Embryonic facial prominence (tissue), 1 donor: ENCODE data around the gene USP6NL.
"Not testable (repeated sequence)": the region's sequence is repeated elsewhere in the genome, so short reads cannot be mapped to it uniquely, and the experiment has no call there.

Source experiments
- DNase-seq: peaks from one replicate; pipeline ENCODE4 v3.0.0-alpha.2; 2016; ENCODE audit errors: extremely low spot score

USP6NL gene

DNA sequence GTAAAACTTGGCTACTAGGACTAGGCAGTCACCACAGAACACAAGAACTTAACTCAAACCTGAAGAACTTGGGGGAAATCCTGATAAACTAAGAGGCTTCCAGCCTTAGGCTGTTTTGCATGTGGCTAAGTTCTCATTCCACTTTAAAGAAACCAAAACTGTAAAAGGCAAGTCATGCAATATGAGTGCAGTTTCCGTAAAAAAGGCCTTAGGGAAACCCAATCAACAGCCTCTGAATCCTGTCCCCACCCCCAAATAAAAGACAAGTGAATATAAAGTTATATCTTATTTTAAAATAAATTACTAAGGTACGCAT, 95.1 kb downstream of the USP6NL start:
- DNase-seq: no peak

DNA sequence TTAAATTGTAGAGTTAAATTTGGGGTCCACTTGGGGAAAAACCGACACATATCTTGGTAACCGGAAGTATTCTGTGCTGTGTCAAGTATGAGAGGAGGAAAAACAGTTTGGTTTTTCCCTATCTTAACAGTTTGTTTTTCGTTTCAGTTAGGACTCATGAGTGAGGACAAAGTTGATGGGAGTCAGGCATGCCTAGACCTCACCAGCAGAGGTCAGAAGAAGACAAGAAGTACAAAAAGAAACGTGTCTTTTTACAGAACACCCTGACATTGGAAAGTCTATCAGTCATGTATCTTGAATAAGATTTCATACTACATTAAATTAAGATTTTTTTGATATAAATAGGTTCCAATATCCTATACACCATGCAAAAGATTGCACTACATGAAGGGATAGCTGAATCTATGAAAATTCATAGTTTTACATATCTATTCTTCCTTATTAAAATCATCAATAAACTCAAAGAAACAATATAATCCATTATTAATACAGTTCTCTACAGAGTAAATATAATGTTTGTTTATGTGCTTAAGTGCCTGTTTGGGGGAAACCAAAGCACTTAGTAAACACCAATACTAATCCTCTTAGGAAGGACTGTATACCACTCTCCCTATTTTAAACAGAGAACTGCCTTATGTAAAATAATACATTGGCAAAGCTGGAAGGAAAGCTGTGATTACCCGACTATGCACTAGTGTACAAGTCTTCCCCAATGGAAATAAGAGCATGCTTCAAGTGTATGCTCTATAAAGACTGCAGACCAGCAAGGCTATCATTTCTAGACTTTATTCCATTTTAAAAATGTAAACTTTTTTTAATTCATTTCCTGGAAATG, 95.6 kb downstream of the USP6NL start:
- DNase-seq: peak; percentile 31

DNA sequence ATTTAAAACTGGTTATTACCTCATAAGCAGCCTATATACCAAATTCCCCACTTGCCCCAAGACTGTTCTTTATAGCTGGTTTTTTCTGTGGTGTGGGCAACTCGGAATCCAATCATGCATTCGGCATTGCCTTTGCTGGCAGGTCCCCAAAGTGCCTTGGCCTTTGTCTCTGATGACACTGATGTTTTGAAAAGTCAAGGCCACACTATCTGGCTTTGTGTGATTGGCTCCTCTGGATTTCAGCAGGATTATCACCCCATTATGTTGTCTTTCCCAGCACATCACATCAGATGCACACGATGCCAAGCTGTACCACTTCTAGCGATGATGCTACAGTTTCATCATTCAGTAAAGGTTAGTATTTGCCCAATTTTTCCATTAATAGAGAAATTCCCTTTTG, 97.7 kb downstream of the USP6NL start:
- DNase-seq: no peak

DNA sequence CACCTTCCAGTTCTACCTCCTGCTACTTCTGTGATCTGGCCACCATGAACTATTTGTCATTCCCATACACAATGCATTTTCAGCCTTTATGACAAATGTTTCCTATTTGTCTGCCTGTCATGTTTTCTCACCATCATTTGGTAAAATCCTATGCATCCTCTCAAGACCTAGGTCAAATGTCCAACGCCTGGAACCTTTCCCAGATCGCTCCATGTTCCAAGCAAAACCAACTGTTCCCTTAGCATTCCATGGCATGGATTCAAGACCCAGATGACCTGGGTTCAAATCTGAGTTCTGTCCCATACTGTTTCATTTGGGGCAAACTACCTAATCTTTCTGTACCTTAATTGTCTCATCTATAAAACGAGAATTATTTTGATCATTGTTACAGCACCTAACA, 98.9 kb downstream of the USP6NL start:
- no peak for DNase-seq

DNA sequence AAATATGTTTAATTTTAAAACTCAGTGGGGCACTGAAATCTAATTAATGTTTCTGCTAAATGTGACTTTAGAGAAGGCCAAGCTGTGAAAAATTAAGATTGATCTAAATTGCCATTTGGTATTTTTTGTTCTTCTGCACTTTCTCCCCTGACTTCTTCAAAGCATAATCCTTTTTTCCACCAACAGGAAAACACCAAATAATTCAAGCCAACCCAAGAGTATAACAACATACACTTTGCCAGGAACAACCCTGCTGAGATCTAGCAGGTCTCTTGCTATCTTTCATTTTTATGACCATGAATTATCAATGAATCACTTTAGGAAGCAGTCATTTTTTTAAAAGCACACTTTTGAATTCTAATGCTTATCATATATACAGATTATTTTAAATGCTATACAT, 100.1 kb downstream of the USP6NL start:
- no peak for DNase-seq

DNA sequence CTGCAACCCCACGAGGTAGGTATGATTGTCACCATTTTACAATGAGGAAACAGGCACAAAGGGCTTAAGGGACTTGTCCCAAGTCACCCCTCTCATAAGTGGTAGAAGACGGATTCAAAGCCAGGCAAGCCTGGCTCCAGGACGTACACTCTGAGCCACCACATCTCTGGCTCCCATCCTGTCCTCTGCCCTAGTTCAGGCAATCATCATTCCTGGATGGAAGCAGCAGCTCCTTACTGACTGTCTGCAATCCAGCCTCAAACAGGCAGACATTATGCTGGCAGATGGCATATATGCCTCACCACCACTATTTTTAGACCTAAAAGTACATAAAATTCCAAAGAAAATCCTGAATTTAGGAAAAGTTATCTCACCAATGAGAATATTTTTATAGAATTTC, 100.7 kb downstream of the USP6NL start:
- no peak for DNase-seq

DNA sequence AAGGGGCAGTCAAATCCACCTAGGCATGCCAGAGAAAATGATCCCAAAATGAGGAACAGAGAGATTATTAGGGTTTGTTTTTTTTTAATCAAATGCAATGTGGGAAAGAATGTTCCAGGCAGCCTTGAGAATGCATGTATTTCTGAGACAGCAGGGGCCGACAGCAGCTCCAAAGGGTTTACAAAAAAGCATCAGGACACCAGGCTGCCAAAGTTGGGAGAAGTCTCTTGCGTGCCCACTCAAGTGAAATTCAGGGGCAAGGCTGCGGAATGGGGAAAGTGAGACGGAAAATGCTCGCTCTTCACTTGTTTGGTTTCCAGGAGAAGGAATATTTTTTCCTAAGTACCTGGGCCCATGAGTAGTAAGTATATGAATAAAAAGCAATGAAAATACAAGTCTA, 101.2 kb downstream of the USP6NL start:
- DNase-seq: no peak

DNA sequence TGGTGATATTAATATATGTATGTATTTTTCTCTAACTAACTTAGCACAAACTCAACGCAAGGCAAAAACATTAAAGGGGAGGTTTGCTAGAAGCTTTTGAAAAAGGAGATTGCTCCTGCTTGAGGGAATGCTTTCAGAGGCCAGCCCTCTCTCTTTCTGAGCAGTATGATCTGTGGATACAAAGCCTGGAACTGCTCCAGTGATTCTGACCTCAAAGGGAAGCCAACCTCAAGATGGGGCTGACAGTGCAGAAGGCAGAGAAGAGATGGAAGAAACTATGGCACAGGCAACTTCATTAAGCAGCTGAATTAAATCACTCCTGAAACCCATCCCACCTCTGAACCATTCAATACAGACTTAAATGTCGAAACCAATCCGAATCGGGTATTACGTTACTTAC, 102.4 kb downstream of the USP6NL start:
- no peak for DNase-seq

DNA sequence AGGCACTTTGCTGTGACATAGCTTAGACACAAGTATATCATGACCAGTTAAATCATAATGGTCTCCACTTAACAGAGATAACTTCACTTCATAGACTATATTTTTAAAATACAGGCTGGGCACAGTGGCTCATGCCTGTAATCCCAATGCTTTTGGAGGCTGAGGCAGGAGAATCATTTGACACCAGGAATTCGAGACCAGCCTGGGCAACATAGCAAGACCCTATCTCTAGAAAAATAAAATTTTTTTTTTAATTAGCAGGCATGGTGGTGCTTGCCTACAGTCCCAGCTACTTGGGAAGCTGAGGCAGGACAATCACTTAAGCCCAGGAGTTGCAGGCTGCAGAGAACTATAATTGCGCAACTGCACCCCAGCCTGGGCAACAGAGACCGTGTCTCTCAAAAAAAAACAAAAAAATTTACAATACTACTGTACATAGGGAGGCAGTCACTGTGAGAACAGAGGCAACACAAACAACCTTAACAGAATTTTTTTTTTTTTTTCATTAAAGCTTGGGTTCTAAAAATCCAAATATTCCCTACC, 105.1 kb downstream of the USP6NL start:
- no peak for DNase-seq

DNA sequence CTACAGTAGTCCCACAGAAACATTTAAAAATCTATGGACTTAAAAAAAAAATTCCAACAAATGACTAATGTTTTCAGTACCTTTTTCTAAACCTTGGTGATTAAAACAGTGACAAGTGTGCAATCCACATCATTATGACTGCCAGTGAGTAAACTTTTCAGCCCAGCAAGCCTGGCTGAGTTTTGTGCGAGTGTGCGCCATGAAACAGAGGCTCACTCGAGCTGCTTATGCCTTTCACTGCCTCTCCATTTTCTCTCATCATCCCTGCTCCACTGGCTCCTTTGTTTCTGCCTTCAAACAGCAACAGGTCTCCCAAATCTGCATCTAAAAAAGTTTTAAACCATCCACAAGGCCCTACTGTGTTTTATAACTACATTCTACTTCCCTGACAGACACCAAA, 105.8 kb downstream of the USP6NL start:
- no peak for DNase-seq

DNA sequence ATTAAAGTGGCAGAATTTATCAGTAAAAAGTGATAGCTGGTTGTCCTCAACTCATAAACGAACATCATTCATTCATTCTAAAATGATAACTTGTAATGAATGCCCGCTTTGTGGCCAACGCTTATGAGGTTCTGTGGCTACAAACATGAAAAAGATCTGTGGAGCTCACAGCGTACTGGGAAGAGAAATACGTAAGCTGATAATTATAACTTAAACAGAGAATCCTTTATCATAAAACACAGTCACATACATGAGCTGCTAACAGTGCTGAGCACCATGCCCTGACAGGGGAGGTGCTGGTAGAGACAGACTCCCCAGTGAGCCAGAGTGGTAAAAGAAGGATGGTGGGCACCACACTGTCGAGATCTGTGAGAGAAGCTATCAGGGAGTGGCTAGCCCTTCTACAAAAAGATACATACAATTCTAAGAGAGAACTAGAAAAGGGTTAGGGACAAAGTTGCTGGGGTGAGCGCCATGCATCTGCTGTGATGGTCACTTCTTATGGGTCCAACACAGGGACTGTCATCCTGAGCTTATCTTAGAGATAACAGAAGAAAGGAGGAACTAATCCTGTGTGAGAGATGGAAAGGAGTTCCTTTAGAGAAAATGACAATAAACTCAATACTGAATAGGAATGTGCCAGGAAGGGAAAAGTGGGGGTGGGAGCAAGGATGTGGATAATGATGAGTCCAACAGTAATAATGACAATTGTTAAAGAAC, 106.7 kb downstream of the USP6NL start:
- DNase-seq: no peak

DNA sequence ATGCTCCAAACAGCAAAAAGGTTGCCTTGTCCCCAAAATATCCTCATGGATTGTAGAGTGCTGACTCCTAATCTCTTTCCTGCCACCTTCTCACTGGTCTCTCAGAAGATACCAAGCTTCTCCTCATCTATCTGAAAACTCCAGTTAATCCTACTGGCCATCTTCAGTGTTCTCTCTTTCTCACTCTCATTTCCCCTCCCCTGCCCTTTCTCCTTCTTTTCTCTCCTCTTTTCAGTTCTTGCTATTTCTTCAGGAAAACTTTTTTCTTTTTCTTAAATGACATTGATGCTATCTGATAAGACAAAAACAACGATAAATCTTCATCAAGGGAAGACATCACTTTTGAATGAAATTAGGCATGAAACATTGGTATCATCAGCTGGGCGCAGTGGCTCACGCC, 109.8 kb downstream of the USP6NL start:
- no peak for DNase-seq

DNA sequence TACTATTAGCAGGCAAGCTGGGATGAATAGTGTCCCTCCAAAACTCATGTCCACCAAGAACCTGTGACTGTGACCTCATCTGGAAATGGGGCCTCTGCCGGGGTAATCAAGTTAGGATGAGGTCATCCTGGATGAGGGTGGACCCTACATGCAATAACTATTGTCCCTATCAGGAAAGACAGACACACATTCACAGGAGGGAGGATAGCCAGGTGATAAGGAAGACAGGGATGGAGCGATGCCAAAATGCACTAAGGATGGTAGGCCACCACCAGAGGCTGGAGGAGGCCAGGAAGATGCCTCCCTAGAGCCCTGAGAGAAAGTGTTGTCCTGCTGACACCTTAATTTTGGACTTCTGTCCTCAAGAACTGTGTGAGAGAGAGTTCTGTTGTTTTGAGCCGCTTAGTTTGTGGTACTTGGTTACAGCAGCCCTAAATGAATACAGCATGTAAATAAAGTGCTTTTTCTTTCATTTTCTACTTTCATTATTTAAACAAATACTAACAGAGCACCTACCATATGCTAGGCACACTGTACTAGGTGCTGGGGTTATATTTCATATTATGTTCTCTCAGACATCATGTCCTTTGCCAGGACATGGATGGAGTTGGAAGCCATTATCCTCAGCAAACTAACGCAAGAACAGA, 111.9 kb downstream of the USP6NL start:
- no peak for DNase-seq

DNA sequence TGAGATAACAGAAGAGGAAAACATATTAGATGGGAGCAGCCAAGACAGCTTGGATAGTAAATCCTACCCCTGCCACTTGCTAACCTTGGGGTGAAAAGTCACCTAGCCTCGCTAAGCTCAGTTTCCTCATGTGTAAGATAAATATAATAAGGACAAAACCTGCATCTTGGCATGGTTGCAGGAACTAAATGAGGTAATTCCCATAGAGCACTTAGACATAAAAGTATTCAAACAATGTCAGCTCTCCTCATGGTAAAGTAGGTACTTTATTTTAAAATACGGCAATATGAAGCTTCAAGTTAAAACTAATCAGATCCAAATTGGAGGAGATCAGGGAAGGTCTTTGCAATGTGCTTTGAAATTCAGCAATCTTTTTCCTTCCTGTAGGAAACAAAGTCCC, 113.1 kb downstream of the USP6NL start:
- no peak for DNase-seq

DNA sequence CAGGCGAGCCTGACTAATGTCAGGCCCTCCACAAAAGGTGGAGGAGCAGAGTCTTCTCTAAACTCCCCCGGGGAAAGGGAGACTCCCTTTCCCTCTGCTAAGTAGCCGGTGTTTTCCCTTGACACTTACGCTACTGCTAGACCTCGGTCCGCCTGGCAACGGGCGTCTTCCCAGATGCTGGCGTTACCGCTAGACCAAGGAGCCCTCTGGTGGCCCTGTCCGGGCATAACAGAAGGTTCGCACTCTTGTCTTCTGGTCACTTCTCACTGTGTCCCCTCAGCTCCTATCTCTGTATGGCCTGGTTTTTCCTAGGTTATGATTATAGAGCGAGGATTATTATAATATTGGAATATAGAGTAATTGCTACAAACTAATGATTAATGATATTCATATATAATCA, 116.5 kb downstream of the USP6NL start:
- not testable (repeated sequence) for DNase-seq

DNA sequence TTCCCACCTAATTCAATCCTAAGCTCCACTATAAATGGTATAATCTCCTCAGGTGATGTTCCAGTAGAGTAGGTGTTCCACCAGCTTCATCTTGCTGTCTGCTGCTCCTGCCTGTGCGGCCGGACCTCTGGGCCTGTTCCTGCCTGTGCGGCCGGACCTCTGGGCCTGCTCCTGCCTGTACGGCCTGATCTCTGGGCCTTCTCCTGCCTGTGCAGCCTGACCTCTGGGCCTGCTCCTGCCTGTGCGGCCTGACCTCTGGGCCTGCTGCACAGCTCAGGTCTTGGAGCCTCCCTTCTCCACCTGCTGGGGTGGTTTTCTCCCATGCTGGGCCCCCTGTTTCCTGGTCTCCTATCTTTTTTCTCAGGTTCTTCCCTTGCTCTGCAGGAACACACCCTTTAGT, 117.8 kb downstream of the USP6NL start:
- DNase-seq: no peak

DNA sequence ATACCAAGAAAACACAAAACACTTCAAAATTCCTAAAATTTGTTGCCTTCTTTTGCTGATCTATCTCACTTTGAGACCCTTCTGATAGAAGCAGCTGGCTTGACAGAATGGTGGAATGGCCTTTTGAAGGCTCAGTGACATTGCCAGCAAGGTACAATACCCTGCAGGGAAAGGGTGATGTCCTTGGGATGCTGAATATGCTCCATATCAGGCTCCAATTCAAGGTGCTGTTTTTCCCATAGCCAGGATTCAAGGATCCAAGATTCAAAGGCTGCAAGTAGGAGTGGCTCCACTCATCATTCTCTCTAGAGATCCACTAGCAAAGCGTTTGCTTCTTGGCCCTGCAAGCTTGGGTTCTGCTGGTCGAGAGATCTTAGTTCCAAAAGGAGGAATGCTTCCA, 120.4 kb downstream of the USP6NL start:
- DNase-seq: no peak

DNA sequence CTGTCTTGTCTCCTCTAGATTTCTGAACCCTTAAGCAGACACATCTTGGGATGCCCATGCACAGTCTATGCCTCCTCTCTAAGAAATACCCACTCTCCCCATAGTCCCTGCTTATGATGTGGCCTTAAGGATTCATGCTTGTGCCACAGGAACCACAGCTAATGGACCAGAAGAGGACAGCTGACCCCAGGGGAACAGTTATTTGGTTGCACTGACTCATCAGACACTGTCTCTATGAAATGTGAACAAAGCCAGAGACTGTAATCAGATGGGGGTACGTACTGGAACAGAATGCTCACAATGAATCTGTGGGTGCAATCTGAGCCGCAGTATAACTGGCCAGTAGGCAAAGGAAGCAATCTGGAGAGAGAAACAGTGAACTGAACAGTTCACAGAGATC, 121.9 kb downstream of the USP6NL start:
- DNase-seq: no peak

DNA sequence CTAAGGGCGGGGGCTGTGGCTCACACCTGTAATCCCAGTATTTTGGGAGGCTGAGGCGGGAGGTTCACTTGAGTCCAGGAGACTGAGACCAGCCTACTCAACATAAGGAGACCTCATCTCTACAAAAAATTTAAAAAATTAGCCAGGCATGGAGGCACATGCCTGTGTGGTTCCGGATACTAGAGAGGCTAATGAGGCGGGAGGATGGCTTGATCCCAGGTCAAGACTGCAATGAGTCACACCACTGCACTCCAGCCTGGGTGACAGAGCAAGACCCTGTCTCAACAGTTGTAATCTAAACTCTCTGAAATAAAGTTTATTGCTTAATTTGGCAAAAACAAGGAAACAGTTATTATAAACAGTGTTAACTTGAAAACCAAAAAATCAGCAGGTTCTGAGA, 123.3 kb downstream of the USP6NL start:
- no peak for DNase-seq

DNA sequence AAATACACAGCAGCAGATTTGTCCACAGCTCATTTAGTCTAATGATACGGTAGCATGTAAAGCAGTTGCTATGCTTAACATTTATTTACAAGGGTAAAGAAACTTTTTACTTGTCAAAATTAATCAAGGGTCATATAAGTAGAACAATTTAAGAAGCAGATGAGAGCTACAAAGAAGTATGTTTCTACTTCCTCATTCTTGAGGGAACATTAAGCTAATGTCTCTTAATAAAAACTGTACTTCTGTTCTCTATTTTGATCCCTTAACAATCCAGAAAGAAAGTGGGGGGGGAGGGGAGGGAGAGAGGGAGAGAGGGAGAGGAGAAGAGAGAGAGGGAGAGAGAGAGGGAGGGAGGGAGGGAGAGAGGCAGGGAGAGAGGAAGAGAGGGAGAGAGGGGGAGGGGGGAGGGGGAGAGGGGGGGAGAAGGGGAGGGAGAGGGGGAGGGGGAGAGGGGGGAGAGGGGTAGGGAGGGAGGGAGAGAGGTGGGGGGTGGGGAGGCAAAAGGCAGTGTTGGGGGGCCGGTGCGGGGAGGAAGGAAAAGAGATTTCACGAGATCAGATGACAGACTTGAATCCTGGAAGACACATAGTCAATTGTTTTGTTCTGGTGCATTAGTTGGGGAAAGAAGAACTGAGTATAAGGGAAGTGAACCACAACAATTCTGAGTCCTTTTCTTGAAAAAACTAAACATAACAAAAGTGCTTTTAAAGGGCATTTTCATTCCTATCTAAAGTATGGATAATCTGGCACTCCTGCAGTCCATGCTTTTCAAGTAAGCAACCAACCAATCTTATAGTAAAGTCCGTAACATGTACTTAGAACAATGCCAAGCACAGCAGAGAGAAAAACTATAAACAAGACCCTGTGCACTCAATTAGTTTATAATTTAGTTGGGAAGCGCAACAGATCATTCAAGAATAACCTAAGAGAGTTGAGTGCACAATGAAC, 128.0 kb downstream of the USP6NL start:
- no peak for DNase-seq

DNA sequence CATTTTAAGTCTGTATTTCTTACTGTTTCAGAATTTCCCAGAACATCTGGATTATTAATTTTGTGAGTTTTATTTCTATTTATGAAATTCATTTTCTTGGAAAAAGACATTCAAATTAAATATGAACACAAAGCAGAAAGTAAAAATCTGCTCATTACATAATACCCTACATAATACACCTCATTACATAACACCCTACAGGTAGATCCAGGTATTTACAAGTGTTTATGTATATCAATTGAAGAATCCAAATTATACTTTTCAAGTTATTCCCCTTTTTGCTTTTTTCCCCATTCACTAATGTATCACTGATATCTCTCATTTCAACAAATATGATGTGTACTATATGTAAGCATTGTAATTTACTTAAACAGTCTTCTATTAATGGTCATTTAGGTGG, 129.1 kb downstream of the USP6NL start:
- no peak for DNase-seq

DNA sequence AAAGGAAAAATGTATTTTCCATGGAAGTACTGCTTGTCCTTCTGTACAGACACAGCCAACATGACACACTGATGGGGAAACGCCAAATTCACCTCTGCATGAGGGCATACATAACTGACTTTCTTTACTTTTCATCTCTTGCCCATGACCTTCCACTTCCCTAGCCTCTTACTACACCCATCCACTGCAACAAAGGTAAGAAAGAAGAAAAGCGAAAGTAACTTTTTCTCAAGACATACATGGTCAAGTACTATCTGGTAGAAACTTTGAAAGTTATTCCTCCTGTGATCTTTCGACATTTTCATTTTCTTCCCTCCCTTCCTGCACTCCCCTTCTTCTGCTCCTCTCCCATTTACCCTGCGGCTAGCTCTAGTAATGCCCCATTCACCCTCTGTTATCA, 130.8 kb downstream of the USP6NL start:
- no peak for DNase-seq
